ENCODE data around the gene METTL26.
A peak's percentile ranks its signal among the peaks of the same experiment; 100 is the strongest.

METTL26 gene

DNA sequence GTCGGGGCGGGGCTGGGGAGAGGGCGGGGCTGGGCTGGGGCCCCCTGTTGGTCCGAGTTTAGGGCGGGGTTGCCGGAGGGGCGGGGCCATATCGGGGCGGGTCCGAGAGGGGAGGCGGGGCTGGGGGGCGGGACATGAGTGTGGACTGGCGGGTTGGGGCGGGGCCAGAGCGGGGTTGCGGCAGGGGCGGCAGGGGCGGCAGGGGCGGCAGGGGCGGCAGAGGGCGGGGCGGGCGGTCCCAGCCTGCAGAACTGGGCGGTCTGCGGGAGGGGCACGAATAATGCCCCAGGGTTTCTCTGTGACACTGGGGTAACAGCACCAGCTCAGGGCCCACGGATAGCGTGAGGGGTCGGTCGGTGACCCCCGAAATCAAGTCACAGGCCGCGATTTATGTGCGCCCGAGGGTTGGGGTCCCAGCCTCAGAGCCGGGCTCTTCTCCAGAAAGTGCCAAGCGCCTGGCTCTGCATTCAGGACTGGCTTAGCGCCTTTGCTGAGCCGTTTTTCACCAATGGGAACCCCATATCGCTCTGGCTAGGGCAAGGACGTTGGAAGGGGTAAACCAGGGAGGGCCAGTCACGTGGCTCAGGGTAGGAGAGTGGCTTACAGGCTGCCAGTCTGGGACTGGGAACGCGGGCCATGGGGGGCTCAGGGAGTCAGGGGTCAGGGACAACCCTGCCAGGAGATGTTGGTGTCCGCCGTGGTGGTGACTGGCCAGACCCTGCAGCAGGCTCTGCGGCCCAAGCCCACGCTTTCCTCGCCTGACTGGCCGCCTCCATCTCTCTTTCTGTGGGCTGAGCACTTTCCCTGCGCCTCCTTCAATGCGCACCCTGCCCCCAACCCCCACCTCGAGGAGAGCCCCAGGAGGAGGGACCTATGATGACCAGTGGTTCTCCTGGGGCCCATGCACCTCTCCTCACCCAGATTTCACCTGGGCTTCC lies 1.2 kb upstream of the METTL26 start:
- peak; percentile 94 for DNase-seq

DNA sequence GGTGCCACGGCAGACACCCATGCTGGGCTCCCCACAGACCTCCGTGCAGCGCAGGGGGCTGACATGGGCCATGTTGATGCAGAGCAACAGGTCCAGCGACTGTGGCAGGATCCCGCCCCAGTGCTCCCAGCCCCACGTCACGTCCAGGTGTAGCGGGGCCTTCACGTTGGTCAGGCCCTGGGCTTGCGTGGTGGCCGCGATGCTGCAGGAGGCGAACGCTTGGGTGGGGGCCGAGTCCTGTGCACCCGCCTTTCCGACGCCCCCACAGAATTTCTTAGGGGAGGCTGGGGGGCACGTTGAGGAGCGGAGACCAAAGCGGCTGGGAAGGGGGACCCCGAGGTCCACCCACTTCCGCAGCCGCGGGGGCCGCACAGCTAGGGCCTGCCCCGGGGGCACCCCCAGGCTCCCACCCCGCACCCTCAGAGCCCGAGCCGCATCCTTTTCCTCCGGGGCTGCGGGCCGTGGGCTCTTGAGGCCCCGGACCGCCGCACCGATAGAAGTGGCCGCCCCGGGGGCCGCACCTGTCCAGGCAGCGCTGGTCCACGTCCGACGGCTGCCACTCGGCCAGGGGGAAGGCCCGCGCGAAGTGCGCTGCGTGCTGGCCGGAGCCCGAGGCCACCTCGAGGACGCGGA lies 416 bp downstream of the METTL26 start:
- no peak for DNase-seq

DNA sequence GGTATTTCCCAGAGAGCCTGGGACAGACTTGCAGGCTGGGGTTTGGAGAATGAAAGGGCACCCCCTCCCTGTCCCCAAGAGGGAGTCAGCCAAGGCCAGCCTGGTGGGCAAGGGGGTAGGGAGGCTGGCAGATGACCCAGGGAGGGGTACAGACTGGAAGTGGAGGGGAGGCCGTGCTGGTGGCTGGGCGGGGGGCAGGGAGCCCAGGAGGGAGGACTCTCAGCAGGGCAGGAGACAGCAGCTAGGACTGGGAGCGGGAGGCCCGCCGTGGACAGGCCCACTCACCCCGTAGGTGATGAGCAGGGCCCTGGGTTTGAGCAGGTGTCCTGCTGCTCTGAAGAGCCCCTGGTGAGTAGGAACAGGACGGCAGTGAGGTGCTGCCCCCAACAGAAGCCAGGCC lies 1.1 kb downstream of the METTL26 start:
- no peak for DNase-seq

DNA sequence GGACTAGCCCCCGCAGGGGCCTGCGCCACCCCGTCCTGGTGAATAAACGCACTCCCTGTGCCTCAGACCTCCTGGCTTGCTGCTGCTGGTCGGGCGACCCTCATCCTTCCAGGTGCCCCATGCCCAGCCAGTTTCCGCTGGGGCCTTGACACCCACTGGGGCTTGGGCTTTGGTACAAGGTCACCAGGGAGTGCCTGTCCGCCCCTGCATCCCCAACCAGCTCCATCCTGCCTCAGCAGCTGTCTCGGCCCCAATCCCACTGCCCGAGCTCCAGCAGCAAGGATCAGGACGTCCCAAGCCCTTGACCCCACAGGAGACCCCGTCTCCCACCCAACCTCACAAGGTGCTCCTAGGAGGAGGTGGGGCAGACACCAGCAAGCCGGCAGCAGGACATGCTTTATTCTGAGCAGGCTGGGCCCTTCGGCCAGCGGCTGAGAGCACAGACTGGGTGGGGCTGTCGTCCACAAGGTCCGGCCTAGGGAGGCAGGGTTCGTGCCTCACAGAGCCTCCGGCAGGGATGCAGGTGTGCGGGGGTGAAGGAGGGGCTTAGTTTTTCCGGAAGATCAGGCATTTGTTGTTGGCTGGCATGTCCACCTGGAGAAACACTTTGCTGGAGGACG lies 1.9 kb downstream of the METTL26 start:
- no peak for DNase-seq

DNA sequence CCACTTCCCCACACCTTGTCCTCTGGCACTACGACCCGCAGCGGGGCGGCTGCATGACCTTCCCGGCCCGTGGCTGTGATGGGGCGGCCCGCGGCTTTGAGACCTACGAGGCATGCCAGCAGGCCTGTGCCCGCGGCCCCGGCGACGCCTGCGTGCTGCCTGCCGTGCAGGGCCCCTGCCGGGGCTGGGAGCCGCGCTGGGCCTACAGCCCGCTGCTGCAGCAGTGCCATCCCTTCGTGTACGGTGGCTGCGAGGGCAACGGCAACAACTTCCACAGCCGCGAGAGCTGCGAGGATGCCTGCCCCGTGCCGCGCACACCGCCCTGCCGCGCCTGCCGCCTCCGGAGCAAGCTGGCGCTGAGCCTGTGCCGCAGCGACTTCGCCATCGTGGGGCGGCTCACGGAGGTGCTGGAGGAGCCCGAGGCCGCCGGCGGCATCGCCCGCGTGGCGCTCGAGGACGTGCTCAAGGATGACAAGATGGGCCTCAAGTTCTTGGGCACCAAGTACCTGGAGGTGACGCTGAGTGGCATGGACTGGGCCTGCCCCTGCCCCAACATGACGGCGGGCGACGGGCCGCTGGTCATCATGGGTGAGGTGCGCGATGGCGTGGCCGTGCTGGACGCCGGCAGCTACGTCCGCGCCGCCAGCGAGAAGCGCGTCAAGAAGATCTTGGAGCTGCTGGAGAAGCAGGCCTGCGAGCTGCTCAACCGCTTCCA lies 2.6 kb downstream of the METTL26 start:
- DNase-seq: no peak

DNA sequence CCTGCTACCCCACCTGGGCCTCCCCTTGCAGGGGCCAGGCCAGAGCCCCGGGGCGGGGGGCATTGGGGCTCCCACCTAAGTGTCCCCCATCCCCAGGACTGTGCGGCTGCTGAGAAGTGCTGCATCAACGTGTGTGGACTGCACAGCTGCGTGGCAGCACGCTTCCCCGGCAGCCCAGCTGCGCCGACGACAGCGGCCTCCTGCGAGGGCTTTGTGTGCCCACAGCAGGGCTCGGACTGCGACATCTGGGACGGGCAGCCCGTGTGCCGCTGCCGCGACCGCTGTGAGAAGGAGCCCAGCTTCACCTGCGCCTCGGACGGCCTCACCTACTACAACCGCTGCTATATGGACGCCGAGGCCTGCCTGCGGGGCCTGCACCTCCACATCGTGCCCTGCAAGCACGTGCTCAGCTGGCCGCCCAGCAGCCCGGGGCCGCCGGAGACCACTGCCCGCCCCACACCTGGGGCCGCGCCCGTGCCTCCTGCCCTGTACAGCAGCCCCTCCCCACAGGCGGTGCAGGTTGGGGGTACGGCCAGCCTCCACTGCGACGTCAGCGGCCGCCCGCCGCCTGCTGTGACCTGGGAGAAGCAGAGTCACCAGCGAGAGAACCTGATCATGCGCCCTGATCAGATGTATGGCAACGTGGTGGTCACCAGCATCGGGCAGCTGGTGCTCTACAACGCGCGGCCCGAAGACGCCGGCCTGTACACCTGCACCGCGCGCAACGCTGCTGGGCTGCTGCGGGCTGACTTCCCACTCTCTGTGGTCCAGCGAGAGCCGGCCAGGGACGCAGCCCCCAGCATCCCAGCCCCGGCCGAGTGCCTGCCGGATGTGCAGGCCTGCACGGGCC lies 3.4 kb downstream of the METTL26 start:
- DNase-seq: no peak

DNA sequence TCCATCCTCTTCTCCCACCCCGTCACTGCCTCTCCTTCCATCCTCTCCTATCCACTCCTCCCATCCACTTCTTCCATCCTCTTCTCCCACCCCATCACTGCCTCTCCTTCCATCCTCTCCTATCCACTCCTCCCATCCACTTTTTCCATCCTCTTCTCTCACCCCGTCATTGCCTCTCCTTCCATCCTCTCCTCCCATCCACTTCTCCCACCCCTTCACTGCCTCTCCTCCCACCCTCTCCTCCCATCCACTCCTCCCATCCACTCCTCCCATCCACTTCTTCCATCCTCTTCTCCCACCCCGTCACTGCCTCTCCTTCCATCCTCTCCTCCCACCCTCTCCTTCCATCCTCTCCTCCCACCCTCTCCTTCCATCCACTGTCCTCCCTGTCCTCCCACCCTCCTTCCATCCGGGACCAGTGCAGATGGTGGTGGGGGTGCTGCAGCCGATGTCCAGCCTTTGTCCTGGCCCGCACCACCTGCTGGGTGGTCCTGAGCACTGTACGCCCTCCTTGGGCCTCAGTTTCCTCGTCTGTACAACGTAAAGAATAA lies 4.2 kb downstream of the METTL26 start:
- DNase-seq: no peak

DNA sequence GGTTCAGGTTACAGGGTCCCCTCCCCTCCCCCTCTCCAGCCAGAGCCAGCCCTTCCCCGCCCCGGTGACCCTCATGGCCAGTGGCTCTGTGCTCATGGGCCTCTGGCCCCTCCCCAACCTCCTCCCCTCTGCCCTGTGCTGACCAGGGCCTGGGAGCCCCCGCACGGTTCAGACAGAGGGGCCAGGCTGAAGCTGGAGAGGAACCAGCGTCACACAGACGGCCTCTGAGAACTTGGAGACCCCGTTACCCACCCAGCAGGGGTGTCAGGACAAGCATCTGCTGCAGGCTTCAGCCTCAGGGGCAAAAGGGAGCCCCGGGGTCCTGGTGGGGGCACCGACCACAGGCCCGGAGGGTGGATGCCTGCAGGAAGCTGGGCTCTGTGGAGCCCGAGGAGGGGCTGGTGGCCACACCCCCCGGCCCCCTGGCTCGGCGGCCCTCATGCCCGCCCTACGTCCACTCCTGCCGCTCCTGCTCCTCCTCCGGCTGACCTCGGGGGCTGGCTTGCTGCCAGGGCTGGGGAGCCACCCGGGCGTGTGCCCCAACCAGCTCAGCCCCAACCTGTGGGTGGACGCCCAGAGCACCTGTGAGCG lies 5.2 kb downstream of the METTL26 start, which contains the start of gene WFIKKN1:
TSS of gene WFIKKN1 (plus strand) at position 171 of the 591 bp plus-strand sequence. CDS start at position 440, 269 bp downstream.
- DNase-seq: no peak

DNA sequence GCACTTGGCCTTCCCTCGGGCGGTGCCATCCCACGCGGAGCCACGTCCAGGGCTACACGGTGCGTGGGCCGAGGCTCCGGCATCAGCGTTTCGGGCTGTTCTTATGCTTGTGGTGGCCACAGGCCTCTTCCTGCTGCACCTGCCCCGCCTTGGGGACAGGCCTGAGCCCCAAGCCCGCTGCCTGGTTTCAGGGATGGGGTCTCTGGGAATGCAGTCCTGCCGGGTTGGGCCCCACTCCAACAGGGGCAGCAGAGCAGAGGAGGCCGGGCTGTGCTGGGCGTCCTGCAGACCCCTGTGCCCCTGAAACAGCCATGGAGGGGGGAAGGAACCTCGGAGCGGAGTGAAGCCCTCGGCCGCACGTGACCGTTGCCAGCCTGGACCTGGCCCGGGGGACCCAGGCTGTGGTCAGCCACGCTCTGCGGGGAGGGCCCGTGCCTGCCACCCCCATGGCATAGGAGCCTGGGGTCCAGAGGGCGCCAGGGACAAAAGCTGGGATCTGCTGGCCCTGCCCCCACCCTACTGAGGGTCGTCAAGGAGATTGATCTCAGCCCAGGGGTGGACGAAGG lies 5.8 kb downstream of the METTL26 start:
- no peak for DNase-seq

DNA sequence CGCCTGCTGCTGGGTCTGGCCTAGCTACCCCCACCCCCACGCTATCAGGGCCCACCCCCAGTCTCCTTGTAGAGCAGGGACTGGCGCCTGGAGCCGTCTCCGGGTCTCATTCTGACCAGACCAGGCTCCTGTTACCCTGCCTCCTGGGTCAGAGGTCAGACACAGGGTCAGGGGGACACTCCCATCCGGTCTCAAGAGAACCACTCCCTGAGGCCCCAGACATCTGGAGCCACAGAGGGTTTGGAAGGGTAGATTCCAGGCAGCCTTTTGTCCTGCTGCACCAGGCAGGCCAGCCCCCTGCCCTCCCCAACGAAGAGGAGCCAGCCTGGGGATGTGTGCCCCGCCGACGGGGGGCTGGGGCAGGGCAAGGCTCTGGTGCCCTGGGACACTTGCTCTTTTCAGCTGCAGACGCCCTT lies 6.3 kb downstream of the METTL26 start:
- DNase-seq: no peak

DNA sequence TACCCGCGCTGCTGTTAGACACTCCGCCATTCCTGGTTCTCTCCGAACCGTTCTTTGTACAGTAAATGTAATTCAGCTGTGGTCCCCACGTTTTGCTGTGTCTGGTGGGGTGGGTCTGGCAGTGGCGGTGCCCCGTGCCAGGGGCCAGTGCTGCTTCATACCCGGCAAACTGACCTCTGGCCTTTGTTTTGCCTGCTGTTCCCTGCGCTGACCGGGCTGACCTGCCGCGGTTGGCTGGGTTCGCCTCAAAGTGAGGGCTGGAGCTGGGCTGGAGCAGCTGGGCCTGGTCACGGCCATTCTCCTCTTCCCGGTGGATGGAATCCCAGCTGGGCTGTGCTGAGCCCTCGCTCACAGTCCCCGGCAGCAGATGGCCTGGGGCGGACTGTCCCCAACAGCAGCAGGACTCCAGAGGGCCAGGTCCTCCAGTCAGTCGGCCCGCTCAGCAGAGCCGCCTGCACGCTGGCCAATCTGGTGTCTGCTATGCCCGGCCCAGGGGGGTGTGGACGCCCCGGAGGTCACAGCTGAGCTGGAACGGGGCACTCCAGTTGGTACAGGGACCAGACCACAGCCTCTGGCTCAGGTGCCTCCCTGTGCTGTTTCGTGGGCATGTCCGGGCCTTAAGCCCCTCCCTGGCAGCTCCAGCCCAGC lies 6.8 kb downstream of the METTL26 start:
- DNase-seq: no peak

DNA sequence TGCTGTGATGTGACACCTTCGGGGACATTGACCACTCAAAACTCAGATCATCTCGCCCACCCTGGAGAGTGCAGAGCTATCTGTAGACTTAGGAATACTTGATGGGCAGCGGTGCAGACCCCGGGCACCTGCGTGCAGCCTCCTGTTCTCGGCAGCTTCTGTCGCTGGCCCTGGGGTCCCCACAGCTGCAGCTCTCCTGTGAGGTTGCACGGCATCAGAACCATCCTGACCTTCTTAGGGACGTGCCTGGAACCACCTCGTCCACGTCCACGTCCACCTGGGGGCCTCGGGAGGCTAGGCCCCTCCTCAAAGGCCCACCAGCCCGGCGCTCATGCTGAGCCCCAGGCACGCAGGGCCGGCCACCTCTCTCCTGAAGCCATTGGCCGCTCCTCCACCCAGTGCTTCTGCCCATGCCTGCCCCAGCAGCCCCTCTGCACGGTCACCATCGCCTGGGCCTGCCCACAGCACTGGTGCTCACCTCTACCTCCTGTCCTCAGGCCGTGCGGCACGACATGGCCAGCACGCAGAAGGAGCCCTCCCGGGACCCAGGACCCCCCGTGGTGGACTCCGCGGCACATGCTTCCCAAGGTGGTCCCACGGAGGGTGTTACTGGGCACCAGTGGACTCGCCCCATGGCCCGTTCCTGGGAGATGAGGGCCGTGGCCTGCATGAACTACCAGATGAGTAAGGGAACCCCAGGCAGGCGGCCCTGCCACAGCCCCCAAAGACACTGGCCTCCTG lies 7.6 kb downstream of the METTL26 start:
- DNase-seq: no peak

DNA sequence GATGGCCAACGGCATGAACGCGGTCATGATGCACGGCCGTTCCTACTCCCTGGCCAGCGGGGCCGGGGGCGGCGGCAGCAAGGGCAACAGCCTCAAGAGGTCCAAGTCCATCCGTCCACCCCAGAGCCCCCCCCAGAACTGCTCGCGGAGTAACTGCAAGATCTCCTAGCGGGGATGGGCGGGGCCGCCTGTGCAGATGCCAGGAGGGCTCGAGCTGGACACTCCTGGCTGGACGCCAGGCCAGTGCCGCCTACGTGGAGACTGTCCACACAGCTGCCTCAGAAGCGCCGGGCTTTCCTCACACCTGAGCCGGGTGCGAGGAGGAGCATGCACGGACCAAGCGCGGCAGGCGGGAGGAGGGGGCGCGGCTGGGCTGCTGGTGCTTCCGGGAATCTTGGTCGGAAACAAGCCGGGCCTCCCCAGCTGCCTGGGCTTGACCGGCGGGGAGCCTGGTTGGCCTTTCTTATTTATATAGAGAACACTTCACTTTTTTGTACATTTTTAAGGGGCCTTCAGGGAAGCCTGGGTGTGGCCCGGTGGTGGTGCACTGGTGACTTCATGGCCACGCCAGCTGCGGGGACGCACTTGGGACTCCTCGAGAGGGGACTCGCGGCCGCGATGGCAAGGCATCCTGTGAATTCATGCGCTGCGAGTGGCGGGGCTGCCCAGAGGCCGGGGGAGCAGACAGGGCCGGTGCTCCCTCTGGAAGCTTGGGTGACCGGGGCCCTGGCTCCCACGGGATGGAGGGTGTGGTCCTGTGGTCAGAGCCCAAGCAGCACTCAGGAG lies 8.5 kb downstream of the METTL26 start:
- DNase-seq: no peak

DNA sequence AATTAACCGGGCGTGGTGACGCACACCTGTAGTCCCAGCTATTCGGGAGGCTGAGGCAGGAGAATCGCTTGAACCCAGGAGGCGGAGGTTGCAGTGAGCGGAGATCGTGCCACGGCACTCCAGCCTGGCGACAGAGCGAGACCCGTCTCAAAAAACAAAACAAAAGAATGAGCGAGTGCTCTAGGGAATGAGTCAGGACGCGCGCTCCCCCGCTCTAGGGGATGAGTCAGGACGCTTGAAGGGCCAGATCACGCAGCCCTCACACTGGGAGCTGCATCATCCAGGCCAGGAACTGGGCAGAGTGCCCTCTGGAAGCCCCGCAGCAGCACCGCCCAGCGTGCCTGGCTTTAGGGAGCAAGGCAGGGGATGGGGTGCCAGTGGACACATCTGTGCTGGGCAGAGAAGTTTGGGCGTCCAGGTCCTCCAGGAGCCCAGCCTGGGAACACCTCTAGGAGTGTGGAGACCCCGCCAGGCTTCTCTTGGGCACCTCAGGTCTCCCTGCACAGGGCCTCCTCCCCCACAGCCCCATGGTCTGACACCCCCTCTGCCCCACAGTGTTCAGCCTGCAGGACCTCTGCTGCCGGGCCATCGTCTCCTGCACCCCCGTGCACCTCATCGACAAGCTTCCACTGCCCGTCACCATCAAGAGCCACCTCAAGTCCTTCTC lies 9.2 kb downstream of the METTL26 start:
- DNase-seq: peak; percentile 55

DNA sequence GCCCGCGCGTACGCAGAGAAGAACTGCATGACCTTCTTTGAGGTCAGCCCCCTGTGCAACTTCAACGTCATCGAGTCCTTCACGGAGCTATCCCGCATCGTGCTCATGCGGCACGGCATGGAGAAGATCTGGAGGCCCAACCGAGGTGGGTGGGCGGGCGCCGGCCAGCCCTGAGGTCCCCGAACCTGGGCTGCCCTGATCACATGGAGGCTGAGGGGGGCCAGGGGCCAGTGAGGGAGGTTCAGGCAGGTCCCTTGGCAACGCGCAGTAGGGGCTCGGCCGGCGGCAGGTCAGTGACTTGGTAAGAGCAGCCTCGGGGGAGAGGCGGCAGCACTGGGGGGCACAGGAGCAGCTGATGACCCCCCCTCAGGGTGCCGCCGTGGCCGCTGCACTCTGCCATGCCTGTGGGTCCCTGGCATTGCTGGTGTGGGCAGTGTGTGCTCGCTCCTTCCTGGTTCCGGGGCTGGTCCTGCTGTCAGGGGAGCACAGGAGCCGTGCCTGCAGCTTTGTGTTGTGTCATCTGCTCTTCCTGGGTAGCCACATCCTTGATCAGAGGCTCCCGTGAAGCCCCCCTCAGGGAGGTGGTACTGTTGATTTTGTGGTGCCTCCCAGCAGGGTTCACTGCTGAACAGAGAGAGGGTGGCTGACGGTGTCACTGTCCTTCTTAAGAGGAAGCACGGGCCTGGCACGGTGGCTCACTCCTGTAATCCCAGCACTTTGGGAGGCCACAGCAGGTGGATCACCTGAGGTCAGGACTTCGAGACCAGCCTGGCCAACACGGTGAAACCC lies 9.9 kb downstream of the METTL26 start:
- DNase-seq: no peak

DNA sequence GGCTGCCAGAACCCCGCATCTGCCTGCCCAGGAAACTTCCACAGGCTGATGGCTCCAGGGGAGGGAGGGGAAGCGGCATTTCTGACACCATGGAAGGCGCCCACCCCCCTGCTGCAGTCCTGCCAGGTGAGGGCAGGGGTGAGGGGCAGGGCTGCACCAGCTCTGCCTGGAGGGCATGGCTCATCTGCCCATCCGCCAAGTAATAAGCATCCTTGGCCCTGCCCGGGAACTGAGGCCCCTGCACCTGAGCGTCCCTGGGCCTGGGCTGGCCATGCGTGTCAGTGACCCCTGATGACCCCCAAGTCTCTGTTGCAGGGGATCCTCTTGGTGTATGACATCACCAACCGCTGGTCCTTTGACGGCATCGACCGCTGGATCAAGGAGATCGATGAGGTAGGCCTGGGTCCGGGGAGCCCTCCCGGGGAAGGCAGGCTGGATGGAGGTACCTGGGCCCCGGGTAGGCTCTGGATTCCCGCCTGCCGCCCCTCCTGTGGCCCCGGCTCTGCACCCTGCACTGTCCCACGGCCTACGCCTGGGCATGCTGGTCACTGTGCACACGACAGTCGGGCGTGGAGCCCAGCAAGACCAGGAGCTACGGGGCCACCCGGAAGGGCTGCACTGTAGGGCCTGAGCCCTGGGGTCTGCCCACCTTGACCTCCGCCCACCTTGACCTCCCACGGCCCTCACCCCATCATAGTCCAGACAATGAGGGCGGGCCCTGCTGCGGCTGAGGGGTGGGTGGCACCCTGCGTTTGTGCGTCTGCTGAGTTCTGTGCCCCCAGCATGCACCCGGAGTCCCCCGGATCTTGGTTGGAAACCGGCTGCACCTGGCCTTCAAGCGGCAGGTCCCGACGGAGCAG lies 10.8 kb downstream of the METTL26 start:
- no peak for DNase-seq
